Naive thymus-derived CD8-positive, alpha-beta T cell (primary cell): Measurements from ENCODE around the gene LYRM4. TPM values are rescaled to one million over a fixed set of nuclear protein-coding genes. Genes with fewer than 3 reads are reported as not detected.
A peak's percentile ranks its signal among the peaks of the same experiment; 100 is the strongest.
"Not testable (repeated sequence)": the region's sequence is repeated elsewhere in the genome, so short reads cannot be mapped to it uniquely, and the experiment has no call there.

Experiments
- ATAC-seq, 2 donors: fragments of 150-1000 bp; cut with Tn5 transposase in 1 of 2; sonication (Bioruptor Pico), chemical (Tn5 transposase) in 1 of 2; 1 replicate in 1 of 2; 2 replicates in 1 of 2; pipeline ENCODE4 v1.10.0; 2021; ENCODE audit warnings: mild to moderate bottlenecking in 2 of 2, moderate library complexity in 2 of 2
- POLR2A ChIA-PET: fragments of 350-600 bp; sonication (Branson Sonifier 250); formaldehyde crosslinking; loops from one replicate; lab custom pipeline; 2021; ENCODE audit warnings: antibody characterized with exemption; lab: Charles Lee
- DNase-seq, 10 donors: peaks; one replicate each; pipeline versions ENCODE4 v3.0.0 to v3.0.0-alpha.2; 2020 to 2022
- H3K27ac Mint-ChIP-seq, 10 donors: one replicate each; pipeline ENCODE4 v1.8.0; 2020 to 2022; ENCODE audit warnings: mild to moderate bottlenecking in 10 of 10, mixed read lengths in 10 of 10, moderate library complexity in 4 of 10, inconsistent platforms in 1 of 10
- H3K27me3 Mint-ChIP-seq, 5 donors: one replicate each; pipeline ENCODE4 v1.8.0; 2021 to 2022; ENCODE audit warnings: mixed read lengths in 5 of 5
- H3K36me3 Mint-ChIP-seq, 3 donors: one replicate each; pipeline ENCODE4 v1.8.0; 2020 to 2022; ENCODE audit warnings: mixed read lengths in 3 of 3, mild to moderate bottlenecking in 2 of 3, inconsistent platforms in 1 of 3
- H3K4me1 Mint-ChIP-seq, 4 donors: one replicate each; pipeline ENCODE4 v1.8.0; 2021 to 2022; ENCODE audit warnings: mixed read lengths in 4 of 4
- H3K4me3 Mint-ChIP-seq, 10 donors: one replicate each; pipeline ENCODE4 v1.8.0; 2020 to 2022; ENCODE audit warnings: mild to moderate bottlenecking in 10 of 10, mixed read lengths in 10 of 10, moderate library complexity in 6 of 10, inconsistent platforms in 1 of 10
- H3K9me3 Mint-ChIP-seq, 9 donors: one replicate each; pipeline ENCODE4 v1.8.0; 2020 to 2022; ENCODE audit warnings: mixed read lengths in 9 of 9, mild to moderate bottlenecking in 3 of 9, inconsistent platforms in 1 of 9, moderate library complexity in 1 of 9
- polyA plus RNA-seq, 3 donors: library from polyadenylated mRNA; unstranded; fragments of 300-500 nt; fragmentation: Illumina TruSeq; gene quantifications; one replicate each; pipeline ENCODE4 v1.2.3, GENCODE V29; 2021
- total RNA-seq, 8 experiments: library from RNA in 2 of 8; stranded (reverse) in 2 of 8; gene quantifications; one replicate each; pipeline ENCODE4 v1.2.3 and lab custom pipeline; 2021 to 2026

LYRM4 gene
- total and polyA plus RNA-seq, 5 experiments from 2014 or later, result 27.8 to 56.8 (median 52.3) TPM

- POLR2A ChIA-PET, result no interaction called here
- H3K27me3 Mint-ChIP-seq, result peaks cover 5 to 19% (median 15%) of the 10 kb centered on the region in 5 donors
These were observed 182.6 kb downstream of the LYRM4 start for GRCh38 chr6:5078121-5078669.

DNA sequence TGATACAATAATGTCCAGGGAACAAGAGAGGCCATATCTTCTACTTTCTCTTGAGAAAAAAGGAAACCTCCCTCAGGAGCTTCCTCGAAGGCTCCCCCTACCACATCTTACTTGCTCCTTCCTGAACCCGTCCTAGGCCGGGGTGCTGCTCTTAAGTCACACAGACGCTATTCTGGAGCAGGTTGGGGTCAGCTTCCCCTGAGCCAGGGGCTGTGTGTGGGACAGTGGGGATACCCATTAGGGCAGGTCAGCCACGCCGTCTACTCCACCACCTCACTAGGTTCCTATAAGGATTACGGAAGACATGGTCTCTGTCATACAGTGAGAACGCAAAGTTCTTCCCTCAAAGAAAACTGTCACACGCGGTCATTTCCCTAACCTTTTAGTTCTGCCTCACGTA, 183.8 kb downstream of the LYRM4 start:
- Mint-ChIP-seq H3K36me3 (peaks cover 5 to 16% (median 6%) of the 10 kb centered on the region in 3 donors), H3K4me3 (no peak overlapping the region), H3K4me1 (peaks cover 0 to 3% (median 2%) of the 10 kb centered on the region in 4 donors), H3K27ac (peak overlapping the region in 1 of 10 donors; percentile 54), H3K27me3 (peaks cover 1 to 9% (median 2%) of the 10 kb centered on the region in 5 donors), H3K9me3 (no peaks in the 10 kb centered on the region)
- POLR2A ChIA-PET, result no interaction called here
- no peak for DNase-seq
- ATAC-seq, result no peak

More at GRCh38 chr6:5078121-5078669, 182.6 kb downstream of the LYRM4 start:
- ATAC-seq (no peak), DNase-seq (no peak)
- H3K9me3 Mint-ChIP-seq, result no peaks in the 10 kb centered on the region
- no peak overlapping the region for H3K27ac Mint-ChIP-seq
- no peak overlapping the region for H3K4me3 Mint-ChIP-seq
- H3K36me3 Mint-ChIP-seq, result peaks cover 5 to 16% (median 6%) of the 10 kb centered on the region in 3 donors
- peaks cover 0 to 6% (median 0%) of the 10 kb centered on the region in 4 donors for H3K4me1 Mint-ChIP-seq

DNA sequence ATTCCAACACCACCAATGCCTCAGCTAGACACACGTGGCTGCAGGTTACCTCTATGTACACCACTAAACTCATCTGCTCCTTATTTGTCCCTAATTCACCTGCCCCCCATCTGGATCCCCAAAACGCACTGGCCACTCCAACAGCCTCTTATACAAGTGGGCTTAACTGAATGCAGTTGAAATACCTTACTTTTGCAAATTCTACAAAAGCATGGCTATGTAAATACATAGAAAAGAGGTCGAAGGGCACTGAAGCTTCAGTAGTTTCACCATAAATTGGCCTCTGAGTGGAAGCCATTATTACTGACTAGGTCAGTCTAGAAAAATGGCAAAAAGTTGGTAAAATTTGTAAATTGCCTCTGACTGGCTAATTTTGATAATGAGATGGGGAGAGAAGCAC, 186.8 kb downstream of the LYRM4 start:
- H3K27ac Mint-ChIP-seq, result no peak overlapping the region
- peaks cover 0 to 2% (median 0%) of the 10 kb centered on the region in 9 donors for H3K9me3 Mint-ChIP-seq
- H3K4me1 Mint-ChIP-seq, result peaks cover 0 to 3% (median 2%) of the 10 kb centered on the region in 4 donors
- peaks cover 5 to 16% (median 6%) of the 10 kb centered on the region in 3 donors for H3K36me3 Mint-ChIP-seq
- POLR2A ChIA-PET, result no interaction called here
- DNase-seq, result no peak
- H3K27me3 Mint-ChIP-seq, result peaks cover 0 to 5% (median 1%) of the 10 kb centered on the region in 5 donors
- ATAC-seq, result no peak
- H3K4me3 Mint-ChIP-seq, result no peak overlapping the region

DNA sequence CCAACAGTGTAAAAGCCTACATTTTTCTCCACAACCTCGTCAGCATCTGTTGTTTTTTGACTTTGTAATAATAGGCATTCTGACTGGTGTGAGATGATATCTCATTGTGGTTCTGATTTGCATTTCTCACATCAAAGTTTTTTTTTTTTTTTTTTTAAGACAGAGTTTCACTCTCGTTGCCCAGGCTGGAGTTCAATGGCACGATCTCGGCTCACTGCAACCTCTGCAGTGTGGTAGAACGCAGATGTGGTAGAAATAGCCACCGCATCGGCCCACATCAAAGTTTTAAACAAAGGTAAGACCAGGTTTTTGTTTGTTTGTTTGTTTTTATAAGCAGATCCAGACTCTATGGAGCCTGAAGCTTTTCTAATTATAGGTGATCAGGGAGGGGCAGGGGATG, 188.3 kb downstream of the LYRM4 start:
- DNase-seq, result no peak
- peaks cover 5 to 16% (median 6%) of the 10 kb centered on the region in 3 donors for H3K36me3 Mint-ChIP-seq
- peaks cover 0 to 5% (median 1%) of the 10 kb centered on the region in 5 donors for H3K27me3 Mint-ChIP-seq
- peak overlapping the region in 1 of 10 donors; percentile 45 for H3K4me3 Mint-ChIP-seq
- peaks cover 0 to 3% (median 2%) of the 10 kb centered on the region in 4 donors for H3K4me1 Mint-ChIP-seq
- POLR2A ChIA-PET, result no interaction called here
- peaks cover 0 to 7% (median 0%) of the 10 kb centered on the region in 9 donors for H3K9me3 Mint-ChIP-seq
- no peak overlapping the region for H3K27ac Mint-ChIP-seq
- no peak for ATAC-seq

- no peak overlapping the region for H3K4me3 Mint-ChIP-seq
- peaks cover 5 to 12% (median 7%) of the 10 kb centered on the region in 3 donors for H3K36me3 Mint-ChIP-seq
- POLR2A ChIA-PET, result no interaction called here
- peaks cover 0 to 5% (median 0%) of the 10 kb centered on the region in 5 donors for H3K27me3 Mint-ChIP-seq
- H3K4me1 Mint-ChIP-seq, result peaks cover 0 to 2% (median under 1%) of the 10 kb centered on the region in 4 donors
- peaks cover 0 to 15% (median 2%) of the 10 kb centered on the region in 9 donors for H3K9me3 Mint-ChIP-seq
- ATAC-seq (no peak), DNase-seq (no peak)
- peak overlapping the region in 1 of 10 donors; percentile 3 for H3K27ac Mint-ChIP-seq
These were observed 189.5 kb downstream of the LYRM4 start for GRCh38 chr6:5071216-5071615.

DNA sequence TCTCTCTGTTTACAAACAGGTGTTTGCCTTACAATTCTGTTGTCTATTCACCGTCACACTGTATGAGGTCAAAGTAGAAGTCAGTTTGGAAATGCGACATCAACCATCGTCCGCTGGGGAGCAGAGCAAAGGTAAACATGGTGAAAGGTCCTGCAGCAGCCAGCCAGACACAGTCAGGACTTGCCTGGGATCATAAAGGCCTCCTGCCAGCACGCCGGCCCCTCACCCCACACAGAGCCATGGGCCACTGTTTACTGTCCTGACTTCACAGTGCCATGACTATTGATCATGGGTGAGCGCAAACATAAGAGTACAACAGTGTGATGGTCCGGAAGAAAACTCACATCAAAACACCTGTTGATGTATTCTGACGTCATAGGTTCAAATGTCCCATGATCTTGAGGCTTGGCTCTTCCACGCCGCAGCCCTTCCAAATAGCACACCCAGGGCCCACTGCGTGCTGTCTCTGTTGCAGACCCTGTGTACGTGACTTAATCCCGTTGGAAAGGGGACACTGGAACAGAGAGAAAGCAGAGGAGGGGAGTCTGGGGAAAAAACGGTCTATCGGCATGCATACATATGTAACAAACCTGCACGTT, 192.5 kb downstream of the LYRM4 start:
- POLR2A ChIA-PET, result no interaction called here
- peaks cover 2 to 6% (median 4%) of the 10 kb centered on the region in 3 donors for H3K36me3 Mint-ChIP-seq
- no peak overlapping the region for H3K4me3 Mint-ChIP-seq
- H3K9me3 Mint-ChIP-seq, result peaks cover 0 to 15% (median 2%) of the 10 kb centered on the region in 9 donors
- no peak for DNase-seq
- ATAC-seq, result no peak
- peaks cover 0 to 2% (median under 1%) of the 10 kb centered on the region in 4 donors for H3K4me1 Mint-ChIP-seq
- peaks cover 0 to 3% (median 0%) of the 10 kb centered on the region in 5 donors for H3K27me3 Mint-ChIP-seq
- H3K27ac Mint-ChIP-seq, result no peak overlapping the region

GRCh38 chr6:5067305-5067704, 193.4 kb downstream of the LYRM4 start:
- no peak for DNase-seq
- Mint-ChIP-seq H3K4me3 (no peak overlapping the region), H3K4me1 (no peaks in the 10 kb centered on the region), H3K27me3 (peaks cover 0 to 3% (median 0%) of the 10 kb centered on the region in 5 donors), H3K27ac (no peak overlapping the region), H3K36me3 (peaks cover 2 to 6% (median 4%) of the 10 kb centered on the region in 3 donors), H3K9me3 (peaks cover 0 to 15% (median 2%) of the 10 kb centered on the region in 9 donors)
- POLR2A ChIA-PET, result no interaction called here
- no peak for ATAC-seq

- Mint-ChIP-seq H3K9me3 (peaks cover 0 to 15% (median 2%) of the 10 kb centered on the region in 9 donors), H3K4me1 (no peaks in the 10 kb centered on the region), H3K4me3 (no peak overlapping the region), H3K27ac (no peak overlapping the region), H3K27me3 (peaks cover 0 to 3% (median 0%) of the 10 kb centered on the region in 5 donors), H3K36me3 (peaks cover 2 to 6% (median 4%) of the 10 kb centered on the region in 3 donors)
- POLR2A ChIA-PET, result no interaction called here
- no peak for ATAC-seq
- no peak for DNase-seq
These were observed 194.2 kb downstream of the LYRM4 start for GRCh38 chr6:5066456-5067093.

DNA sequence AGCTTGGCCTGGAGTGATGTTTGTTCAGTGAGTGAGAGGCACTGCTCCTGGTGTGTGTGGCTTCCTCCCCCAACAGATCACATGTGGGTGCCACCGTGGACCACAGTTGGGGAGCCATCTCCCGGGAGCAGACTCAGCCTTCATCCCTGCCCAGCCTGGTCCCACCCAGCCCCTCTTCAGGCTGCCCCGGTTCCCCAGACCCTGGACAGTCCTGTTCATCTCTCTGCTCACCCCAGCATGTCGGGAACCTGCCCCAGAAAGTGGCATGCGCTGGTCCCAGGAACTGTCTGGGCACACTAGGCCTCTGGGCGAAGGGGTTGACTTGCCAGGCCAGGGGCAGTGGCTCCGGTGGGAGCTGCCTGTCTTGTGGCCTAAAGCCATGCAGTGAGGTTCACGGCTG, 197.1 kb downstream of the LYRM4 start:
- ATAC-seq, result no peak
- Mint-ChIP-seq H3K27ac (no peak overlapping the region), H3K4me1 (no peaks in the 10 kb centered on the region), H3K4me3 (no peak overlapping the region), H3K9me3 (peaks cover 0 to 15% (median 2%) of the 10 kb centered on the region in 9 donors), H3K27me3 (peaks cover 0 to 4% (median 0%) of the 10 kb centered on the region in 5 donors), H3K36me3 (peaks cover 2 to 6% (median 4%) of the 10 kb centered on the region in 3 donors)
- no peak for DNase-seq
- POLR2A ChIA-PET, result no interaction called here

DNA sequence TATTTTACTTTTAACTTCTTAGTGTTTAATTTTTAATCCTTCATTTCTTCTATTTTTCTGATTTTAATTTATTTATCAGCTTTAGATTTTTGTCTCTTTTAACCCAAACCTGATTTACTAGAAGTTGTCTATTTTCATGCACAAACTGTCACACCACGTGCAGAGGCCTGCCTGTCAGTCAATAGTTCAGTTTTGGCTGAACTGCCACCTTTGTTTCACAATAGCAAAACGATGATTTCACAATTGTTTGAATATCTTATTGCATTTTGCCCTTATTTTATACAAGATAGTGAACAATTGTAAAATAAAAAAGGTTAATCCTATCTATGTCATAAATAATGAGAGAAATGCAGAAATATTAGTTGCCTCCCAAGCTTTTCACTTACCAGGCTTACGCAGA, 199.6 kb downstream of the LYRM4 start:
- no peak overlapping the region for H3K27ac Mint-ChIP-seq
- POLR2A ChIA-PET, result no interaction called here
- H3K27me3 Mint-ChIP-seq, result peaks cover 0 to 7% (median 0%) of the 10 kb centered on the region in 5 donors
- H3K4me3 Mint-ChIP-seq, result no peak overlapping the region
- no peaks in the 10 kb centered on the region for H3K4me1 Mint-ChIP-seq
- no peak for DNase-seq
- no peak for ATAC-seq
- H3K36me3 Mint-ChIP-seq, result no peaks in the 10 kb centered on the region
- peaks cover 0 to 5% (median 0%) of the 10 kb centered on the region in 9 donors for H3K9me3 Mint-ChIP-seq

DNA sequence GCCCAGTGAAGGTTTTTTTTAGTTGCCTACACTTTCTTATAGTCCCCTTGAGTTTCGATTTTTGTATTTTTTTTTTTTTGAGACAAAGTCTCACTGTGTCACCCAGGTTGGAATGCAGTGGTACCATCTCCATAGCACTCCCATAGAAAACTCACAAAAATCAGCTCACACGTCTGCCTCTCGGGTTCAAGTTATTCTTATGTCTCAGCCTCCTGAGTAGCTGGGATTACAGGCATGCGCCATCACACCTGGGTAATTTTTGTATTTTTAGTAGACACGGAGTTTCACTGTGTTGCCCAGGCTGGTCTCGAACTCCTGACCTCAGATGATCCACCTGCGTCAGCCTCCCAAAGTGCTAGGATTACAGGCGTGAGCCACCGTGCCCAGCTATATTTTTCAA, 200.3 kb downstream of the LYRM4 start:
- ATAC-seq, result not testable (repeated sequence)

GRCh38 chr6:5059036-5059896, 201.5 kb downstream of the LYRM4 start:
- Mint-ChIP-seq H3K36me3 (peaks cover 0 to 8% (median 0%) of the 10 kb centered on the region in 3 donors), H3K9me3 (peaks cover 0 to 7% (median 0%) of the 10 kb centered on the region in 9 donors), H3K4me3 (no peak overlapping the region), H3K27me3 (peaks cover 0 to 4% (median 0%) of the 10 kb centered on the region in 5 donors), H3K4me1 (no peaks in the 10 kb centered on the region), H3K27ac (no peak overlapping the region)
- ATAC-seq (no peak), DNase-seq (no peak)
- POLR2A ChIA-PET, result no interaction called here

More for the DNA sequence above, 200.3 kb downstream of the LYRM4 start:
- H3K27ac Mint-ChIP-seq, POLR2A ChIA-PET, H3K36me3 Mint-ChIP-seq, H3K4me1 Mint-ChIP-seq, DNase-seq, H3K4me3 Mint-ChIP-seq, H3K9me3 Mint-ChIP-seq, H3K27me3 Mint-ChIP-seq: not testable (repeated sequence)
